ENCODE measurements around the gene NCR3LG1.

DNA sequence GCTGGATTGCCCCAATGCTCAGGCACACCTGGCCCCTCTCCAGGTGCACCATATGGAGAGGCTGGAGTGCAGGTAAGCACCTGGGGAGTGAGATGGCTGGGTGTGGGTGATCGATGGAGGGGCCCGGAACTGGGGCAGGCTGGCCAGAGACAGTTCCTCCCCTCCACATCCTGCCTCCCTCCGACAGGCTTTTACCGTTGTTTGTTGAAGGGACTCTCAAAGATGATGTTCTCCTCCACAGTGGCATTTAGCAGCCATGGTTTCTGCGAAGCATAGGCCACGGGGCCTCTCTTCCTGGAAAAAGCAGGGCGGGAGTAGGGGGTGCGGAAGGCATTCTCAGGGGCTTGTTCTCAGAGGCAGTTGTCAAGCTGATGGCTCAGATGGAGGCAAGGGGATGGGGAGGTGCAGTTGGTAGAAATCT is 62.7 kb downstream of the NCR3LG1 start:
- TF ChIP-seq HMGN3 (IDR thresholded peaks at IDR 0.05; ENCODE audit: borderline replicate concordance, extremely low read depth, insufficient read length, low read depth, low read length), result no peak
- TF ChIP-seq, protein P1, sequence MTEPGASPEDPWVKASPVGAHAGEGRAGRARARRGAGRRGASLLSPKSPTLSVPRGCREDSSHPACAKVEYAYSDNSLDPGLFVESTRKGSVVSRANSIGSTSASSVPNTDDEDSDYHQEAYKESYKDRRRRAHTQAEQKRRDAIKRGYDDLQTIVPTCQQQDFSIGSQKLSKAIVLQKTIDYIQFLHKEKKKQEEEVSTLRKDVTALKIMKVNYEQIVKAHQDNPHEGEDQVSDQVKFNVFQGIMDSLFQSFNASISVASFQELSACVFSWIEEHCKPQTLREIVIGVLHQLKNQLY (CRISPR knock-in tag; conservative IDR thresholded peaks at IDR 0.05), result no peak
- no peak for TF ChIP-seq ZNF253 (CRISPR knock-in tag; conservative IDR thresholded peaks at IDR 0.05)
- no peak for TF ChIP-seq ZBTB8A (IDR thresholded peaks at IDR 0.05; ENCODE audit: partially characterized antibody)
- TF ChIP-seq NR2F6 (CRISPR knock-in tag; IDR thresholded peaks at IDR 0.05), result no peak

All from K562 (cell line).